Right lobe of liver (tissue), 6 donors: ENCODE data around the gene KCNG4. TPM values are rescaled to one million over a fixed set of nuclear protein-coding genes. Genes with fewer than 3 reads are reported as not detected.

Experiments used
- ATAC-seq, 4 donors: fragments of 200-7000 bp; cut with Tn5 transposase; one replicate each; pipeline ENCODE4 v1.9.1; 2020; ENCODE audit warnings: mild to moderate bottlenecking in 4 of 4, moderate library complexity in 4 of 4
- DNase-seq, 3 donors: peaks; one replicate each; pipeline ENCODE4 v3.0.0-alpha.2; 2020
- H3K27ac ChIP-seq, 3 donors: fragments of 200-600 bp; one replicate each; pipeline ENCODE4 v1.8.0; 2022
- H3K27me3 ChIP-seq, 2 donors: fragments of 200-600 bp; one replicate each; pipeline ENCODE4 v1.8.0; 2022
- H3K36me3 ChIP-seq, 4 donors: fragments of 200-600 bp; sonication (generic) in 1 of 4; one replicate each; pipeline versions ENCODE4 v1.5.1 to v1.8.0; 2017 to 2022; ENCODE audit warnings: control low read depth in 1 of 4
- H3K4me1 ChIP-seq, 4 donors: fragments of 200-600 bp; sonication (generic) in 1 of 4; one replicate each; pipeline versions ENCODE4 v1.5.1 to v1.8.0; 2017 to 2022; ENCODE audit warnings: control low read depth in 1 of 4
- H3K4me3 ChIP-seq, 3 donors: fragments of 200-600 bp; one replicate each; pipeline ENCODE4 v1.8.0; 2022
- H3K9me3 ChIP-seq, 4 donors: fragments of 200-600 bp; sonication (generic) in 1 of 4; one replicate each; pipeline versions ENCODE4 v1.5.1 to v1.8.0; 2017 to 2022; ENCODE audit warnings: control low read depth in 1 of 4
- POLR2A ChIP-seq: fragments of 450-650 bp; IDR thresholded peaks from one replicate; pipeline ENCODE4 v1.6.1; 2017; ENCODE audit warnings: antibody characterized with exemption, mild to moderate bottlenecking
- WGBS: methylation state at CpG from one replicate; pipeline ENCODE4 v1.1.6; 2018; ENCODE audit warnings: low coverage, low lambda C conversion rate; ENCODE audit not compliant: insufficient coverage; ENCODE audit errors: missing lambda C conversion rate; 5-methylcytosine and 5-hydroxymethylcytosine counted together
- intact Hi-C, 2 donors: fragments of 100-400 bp; cut with DNase I; formaldehyde crosslinking; loops; one replicate each; pipeline versions ENCODE4 v1.11.2 to v1.14.1; 2022
- total RNA-seq, 6 experiments: library from RNA; depleted of rRNA in 2 of 6; stranded (reverse); fragments of >200 nt in 2 of 6; fragmentation: NEBNext Ultra II Directional in 3 of 6; extraction: Animal tissue kit (Norgen Biotek cat#: 25700) in 3 of 6; gene quantifications; one replicate each; pipeline versions ENCODE4 v1.1.0 to v1.2.4, GENCODE V29; 2016 to 2023
- TF ChIP-seq, protein P1 (sequence below), 4 donors: fragments of 200-600 bp in 3 of 4; fragments of 450-650 bp in 1 of 4; IDR thresholded peaks; one replicate each; pipeline versions ENCODE4 v1.5.1 to v1.8.0; 2016 to 2022; ENCODE audit warnings: antibody characterized with exemption in 4 of 4, mild to moderate bottlenecking in 2 of 4
- donor health status: DM: no; HTN: yes; CAD: no.
- donor health status: DM: no; HTN: no; CAD: no.
- donor health status: DM: no; HTN: no; CAD: no.
- donor health status: DM: no; HTN: yes; CAD: no.
- donor health status: DM: no; HTN: yes; CAD: no.

KCNG4 gene
- total RNA-seq, 6 experiments from 2014 or later, result not detected

DNA sequence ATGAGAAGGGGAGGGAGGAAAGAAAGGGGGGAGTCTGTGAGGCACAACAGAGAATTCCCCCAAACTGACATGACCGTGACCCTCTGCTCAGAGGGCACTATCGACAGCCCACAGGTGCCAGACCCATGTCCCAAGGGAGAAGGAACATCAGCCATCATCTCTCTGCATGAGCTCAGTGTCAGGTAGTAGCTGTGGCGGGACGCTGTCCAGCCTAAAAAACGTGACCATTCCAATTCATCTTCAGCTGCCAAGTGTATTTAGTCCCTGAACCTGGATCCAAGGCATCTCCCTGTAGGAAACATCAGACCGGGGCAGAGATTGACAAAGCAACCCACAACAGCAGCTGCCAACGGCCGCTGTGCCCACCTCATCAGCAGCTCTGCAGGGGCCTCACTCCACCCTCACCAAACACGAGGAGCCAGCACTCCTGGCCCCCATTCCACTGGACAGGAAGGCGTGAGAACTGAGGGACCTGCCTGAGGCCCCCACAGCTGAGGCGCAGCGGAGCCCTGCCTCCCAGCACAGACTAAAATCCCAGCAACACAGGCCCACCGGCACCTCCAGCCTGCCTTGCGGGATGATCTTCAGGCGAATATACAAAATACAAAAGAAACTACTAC is 61.6 kb downstream of the KCNG4 start:
- H3K27ac ChIP-seq, result peak overlapping the region in 1 of 3 donors; percentile 72
- no peaks in the 10 kb centered on the region for H3K27me3 ChIP-seq
- intact Hi-C loops, result no loop called here
- H3K4me1 ChIP-seq, result peaks cover 0 to 24% (median 12%) of the 10 kb centered on the region in 4 donors
- WGBS, result no CpG with 5 or more reads among the region's 15 CpGs
- DNase-seq (no peak), ATAC-seq (peak in 2 of 4 donors; percentile 54 to 55)
- H3K4me3 ChIP-seq, result no peak overlapping the region
- no peak for TF ChIP-seq POLR2A
- TF ChIP-seq, protein P1, sequence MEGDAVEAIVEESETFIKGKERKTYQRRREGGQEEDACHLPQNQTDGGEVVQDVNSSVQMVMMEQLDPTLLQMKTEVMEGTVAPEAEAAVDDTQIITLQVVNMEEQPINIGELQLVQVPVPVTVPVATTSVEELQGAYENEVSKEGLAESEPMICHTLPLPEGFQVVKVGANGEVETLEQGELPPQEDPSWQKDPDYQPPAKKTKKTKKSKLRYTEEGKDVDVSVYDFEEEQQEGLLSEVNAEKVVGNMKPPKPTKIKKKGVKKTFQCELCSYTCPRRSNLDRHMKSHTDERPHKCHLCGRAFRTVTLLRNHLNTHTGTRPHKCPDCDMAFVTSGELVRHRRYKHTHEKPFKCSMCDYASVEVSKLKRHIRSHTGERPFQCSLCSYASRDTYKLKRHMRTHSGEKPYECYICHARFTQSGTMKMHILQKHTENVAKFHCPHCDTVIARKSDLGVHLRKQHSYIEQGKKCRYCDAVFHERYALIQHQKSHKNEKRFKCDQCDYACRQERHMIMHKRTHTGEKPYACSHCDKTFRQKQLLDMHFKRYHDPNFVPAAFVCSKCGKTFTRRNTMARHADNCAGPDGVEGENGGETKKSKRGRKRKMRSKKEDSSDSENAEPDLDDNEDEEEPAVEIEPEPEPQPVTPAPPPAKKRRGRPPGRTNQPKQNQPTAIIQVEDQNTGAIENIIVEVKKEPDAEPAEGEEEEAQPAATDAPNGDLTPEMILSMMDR (IDR thresholded peaks at IDR 0.05), result no peak
- H3K36me3 ChIP-seq, result peaks cover 0 to 35% (median 5%) of the 10 kb centered on the region in 4 donors
- H3K9me3 ChIP-seq, result no peaks in the 10 kb centered on the region

DNA sequence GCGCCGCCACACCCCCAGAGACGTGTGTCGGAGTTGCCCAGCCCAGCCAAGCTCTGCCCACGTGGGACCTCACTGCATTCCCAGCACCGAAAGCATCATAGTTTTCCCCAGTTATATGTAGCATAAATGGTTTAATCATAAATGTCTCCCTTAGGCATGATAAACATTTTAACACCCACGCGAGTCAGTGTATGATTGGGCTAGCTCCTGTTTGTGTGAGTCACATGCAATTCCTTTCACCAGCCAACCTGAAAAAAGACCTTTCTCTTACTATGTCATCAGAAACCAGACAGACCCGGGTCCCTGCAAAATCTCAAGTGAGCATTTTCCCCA is 62.1 kb downstream of the KCNG4 start:
- no peaks in the 10 kb centered on the region for H3K9me3 ChIP-seq
- intact Hi-C loops, result no loop called here
- TF ChIP-seq POLR2A, result no peak
- TF ChIP-seq, protein P1 (IDR thresholded peaks at IDR 0.05), result no peak
- no peaks in the 10 kb centered on the region for H3K27me3 ChIP-seq
- peaks cover 0 to 31% (median 5%) of the 10 kb centered on the region in 4 donors for H3K36me3 ChIP-seq
- no peak for ATAC-seq
- peak overlapping the region; percentile 47 to 72 (median 60) for H3K27ac ChIP-seq
- 61% methylated on average over 5 of the region's 9 CpGs for WGBS
- no peak overlapping the region for H3K4me3 ChIP-seq
- peaks cover 0 to 24% (median 12%) of the 10 kb centered on the region in 4 donors for H3K4me1 ChIP-seq
- no peak for DNase-seq

DNA sequence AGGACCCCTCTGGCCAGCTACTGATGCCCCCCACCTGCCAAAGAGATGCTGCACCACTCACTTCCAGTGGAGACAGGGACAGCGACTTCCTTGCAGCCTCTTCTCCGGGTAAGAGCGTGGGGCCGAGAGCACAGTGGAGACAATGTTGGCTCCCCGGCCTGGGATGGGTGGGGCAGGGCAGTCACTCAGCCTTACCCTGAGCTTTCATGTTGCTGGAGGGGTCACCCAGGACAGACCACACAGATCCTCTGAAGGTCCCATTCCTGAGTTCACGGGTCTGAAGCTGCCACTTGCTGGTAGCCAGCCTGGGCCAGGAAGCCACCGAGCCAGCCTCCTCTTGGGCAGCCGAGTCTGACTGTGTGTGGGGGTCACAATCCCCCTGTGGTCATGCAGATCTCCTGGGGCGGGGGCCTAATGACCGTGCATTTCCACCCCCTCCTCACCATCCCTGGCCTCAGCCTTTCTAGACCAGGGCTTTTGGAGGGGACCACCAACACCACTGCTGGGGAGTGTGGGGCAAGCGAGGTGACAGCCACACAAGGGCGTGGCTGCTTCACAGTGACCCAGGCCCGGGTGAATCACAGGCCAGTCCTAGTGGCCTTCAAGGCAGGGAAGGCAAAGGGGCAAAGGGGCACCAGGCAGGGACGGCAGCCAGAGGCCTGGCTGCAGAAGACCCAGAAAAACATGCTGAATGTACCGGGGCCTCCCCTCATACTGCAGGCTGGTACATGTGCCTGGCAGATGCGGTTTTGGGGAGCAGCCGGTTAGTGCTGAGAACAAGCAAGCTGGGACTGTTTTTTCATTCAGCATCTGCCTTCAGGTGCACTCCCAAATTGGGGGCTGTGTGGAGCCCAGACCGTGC is 63.4 kb downstream of the KCNG4 start:
- TF ChIP-seq, protein P1 (IDR thresholded peaks at IDR 0.05), result no peak
- TF ChIP-seq POLR2A, result no peak
- Histone ChIP-seq H3K4me3 (peak overlapping the region in 1 of 3 donors; percentile 5), H3K27me3 (no peaks in the 10 kb centered on the region), H3K27ac (peak overlapping the region; percentile 47 to 72 (median 60)), H3K36me3 (peaks cover 0 to 20% (median 3%) of the 10 kb centered on the region in 4 donors), H3K4me1 (peaks cover 0 to 24% (median 12%) of the 10 kb centered on the region in 4 donors), H3K9me3 (no peaks in the 10 kb centered on the region)
- DNase-seq (no peak), ATAC-seq (peak in 3 of 4 donors; percentile 2 to 25 (median 17))
- intact Hi-C loops, result no loop called here
- 76% methylated on average over 7 of the region's 18 CpGs for WGBS

DNA sequence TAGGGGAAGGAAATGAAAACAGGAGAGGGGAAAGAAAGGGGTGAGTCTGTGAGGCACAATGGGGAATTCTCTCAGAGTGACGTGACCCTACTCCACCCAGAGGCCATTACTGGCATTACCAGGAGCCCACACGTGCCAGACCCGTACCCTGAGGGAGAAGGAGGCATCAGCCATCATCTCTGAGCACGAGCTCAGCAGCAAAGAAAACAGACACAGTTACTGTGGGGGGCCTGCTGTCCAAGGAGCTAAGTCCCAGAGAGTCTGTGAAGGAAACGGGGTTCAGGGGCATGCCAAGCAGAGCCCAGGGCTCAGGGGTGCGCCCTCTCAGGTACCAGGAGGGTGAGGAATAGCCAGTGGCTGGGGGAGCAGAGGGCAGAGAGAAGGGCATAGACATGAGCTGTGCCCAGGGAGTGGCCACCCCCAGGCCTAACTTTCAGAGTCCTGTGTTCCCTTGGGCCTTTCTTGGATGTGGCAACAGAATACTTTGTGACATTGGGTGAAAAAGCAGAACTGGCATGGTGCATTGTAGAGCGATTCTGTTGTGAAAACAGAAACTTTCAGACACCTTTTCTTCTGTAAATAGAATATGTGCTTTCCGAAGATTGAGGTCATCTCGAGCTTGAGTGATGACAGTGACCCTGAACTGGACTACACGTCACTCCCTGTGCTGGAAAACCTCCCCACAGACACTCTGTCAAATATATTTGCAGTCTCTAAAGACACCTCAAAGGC is 64.3 kb downstream of the KCNG4 start:
- H3K36me3 ChIP-seq, result peaks cover 0 to 17% (median under 1%) of the 10 kb centered on the region in 4 donors
- WGBS, result 10% methylated on average over 7 of the region's 10 CpGs
- no peaks in the 10 kb centered on the region for H3K9me3 ChIP-seq
- H3K4me1 ChIP-seq, result peaks cover 0 to 24% (median 12%) of the 10 kb centered on the region in 4 donors
- TF ChIP-seq, protein P1 (IDR thresholded peaks at IDR 0.05), result peak in 3 of 4 donors; percentile 31 to 68 (median 61)
- TF ChIP-seq POLR2A, result no peak
- H3K4me3 ChIP-seq, result no peak overlapping the region
- intact Hi-C loops, result no loop called here
- H3K27ac ChIP-seq, result peak overlapping the region in 2 of 3 donors; percentile 28 to 72
- DNase-seq, result no peak
- H3K27me3 ChIP-seq, result no peaks in the 10 kb centered on the region
- peak in 3 of 4 donors; percentile 57 to 83 (median 82) for ATAC-seq
